ENCODE data around the gene ADCY1.
"Not testable (repeated sequence)": the region's sequence is repeated elsewhere in the genome, so short reads cannot be mapped to it uniquely, and the experiment has no call there.

The ADCY1 gene

GRCh38 chr7:45756333-45756732, 182.2 kb downstream of the ADCY1 start:
- not testable (repeated sequence) for DNase-seq (ENCODE audit: low spot score)

- DNase-seq (ENCODE audit: low spot score): not testable (repeated sequence)
Observed at GRCh38 chr7:45756757-45757156, 182.6 kb downstream of the ADCY1 start.

GRCh38 chr7:45759464-45759863, 185.3 kb downstream of the ADCY1 start:
- not testable (repeated sequence) for DNase-seq (ENCODE audit: low spot score)

DNA sequence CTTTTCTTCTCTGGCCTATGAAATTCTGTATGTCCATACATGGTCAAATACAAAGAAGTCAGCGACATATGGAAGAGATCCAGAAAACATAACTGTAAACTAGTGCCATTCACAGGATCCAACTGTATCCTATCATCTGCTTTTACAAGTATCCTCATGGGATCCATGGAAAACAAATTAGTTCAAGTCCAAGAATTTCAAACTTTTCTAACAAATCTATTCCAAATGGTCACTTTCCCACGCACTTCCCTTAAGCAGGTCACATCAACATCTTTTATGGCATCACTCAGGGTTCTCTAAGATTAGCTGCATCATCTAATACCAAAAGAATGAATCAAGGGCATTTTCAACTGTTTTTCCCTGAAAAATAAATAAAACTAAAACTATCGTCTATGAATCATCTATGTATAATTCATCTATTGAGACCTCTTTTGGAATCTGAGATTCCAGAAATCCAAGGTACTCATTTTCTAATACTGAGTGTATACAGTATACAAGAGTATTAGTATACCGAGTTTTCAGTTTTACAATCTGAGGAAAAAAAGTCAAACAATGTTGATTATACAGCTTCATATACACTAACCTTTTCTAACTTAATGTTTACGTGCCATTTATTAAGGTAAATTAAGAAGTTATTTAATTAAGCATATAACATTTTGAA, 187.5 kb downstream of the ADCY1 start:
- DNase-seq (ENCODE audit: low spot score): not testable (repeated sequence)

- DNase-seq (ENCODE audit: low spot score): not testable (repeated sequence)
Observed at GRCh38 chr7:45762225-45762994, 188.2 kb downstream of the ADCY1 start.

- peak; percentile 75 for DNase-seq (ENCODE audit: low spot score)
Observed at GRCh38 chr7:45768516-45769394, 194.6 kb downstream of the ADCY1 start.

DNA sequence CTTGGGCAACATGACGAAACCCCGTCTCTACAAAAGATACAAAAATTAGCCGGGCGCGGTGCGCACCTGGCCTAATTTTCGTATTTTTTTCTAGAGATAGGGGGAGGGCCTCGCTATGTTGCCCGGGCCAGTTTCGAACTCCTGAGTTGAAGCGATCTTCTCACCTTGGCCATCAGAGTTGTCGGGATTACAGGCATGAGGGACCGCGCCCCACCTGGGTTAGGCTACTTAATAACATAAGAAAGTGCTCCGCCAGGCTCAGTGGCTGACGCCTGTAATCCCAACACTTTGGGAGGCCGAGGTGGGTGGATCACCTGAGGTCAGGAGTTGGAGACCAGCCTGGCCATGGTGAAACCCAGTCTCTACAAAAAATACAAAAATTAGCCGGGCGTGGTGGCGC, 195.5 kb downstream of the ADCY1 start:
- DNase-seq (ENCODE audit: low spot score): not testable (repeated sequence)
